Measurements from ENCODE around the gene SCFD2.

DNA sequence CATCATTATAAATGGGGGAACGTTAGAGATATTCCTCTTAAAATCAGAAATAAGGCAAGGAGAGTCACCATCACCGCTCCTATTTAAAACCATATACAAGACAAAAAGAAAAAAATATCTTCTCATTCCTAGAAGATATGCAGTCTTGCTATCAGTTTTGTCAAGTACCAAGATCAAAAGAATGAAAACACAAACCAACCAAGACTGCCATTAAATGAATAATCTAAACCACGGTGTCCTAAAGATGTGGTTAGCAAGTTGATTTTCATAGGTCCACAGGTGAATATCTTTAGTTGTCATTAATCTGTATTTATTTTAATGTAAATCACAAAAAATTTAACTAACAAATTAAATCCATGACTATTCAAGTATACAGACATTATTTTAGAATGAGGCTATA lies 39.3 kb downstream of the SCFD2 start:
- TF ChIP-seq EZH2 (IDR thresholded peaks at IDR 0.05; ENCODE audit: borderline replicate concordance, low read depth, low read length, poor library complexity, severe bottlenecking) (no peak), CTCF (conservative IDR thresholded peaks at IDR 0.05; ENCODE audit: low read depth, low read length) (no peak)

All from A673 (cell line).